Transverse colon (tissue), 3 donors: ENCODE results near the gene ANKEF1.

Source experiments
- CTCF ChIP-seq, 5 experiments: fragments of 200-600 bp in 3 of 5; fragments of 450-650 bp in 2 of 5; sonication (generic) in 3 of 5; IDR thresholded peaks; 1 replicate in 2 of 5; 2 replicates in 3 of 5; pipeline ENCODE4 v1.5.1; 2016 to 2017; ENCODE audit warnings: antibody characterized with exemption in 5 of 5, inconsistent platforms in 3 of 5, mild to moderate bottlenecking in 2 of 5, moderate library complexity in 1 of 5
- EP300 ChIP-seq: sonication (generic); formaldehyde crosslinking; IDR thresholded peaks from one replicate; pipeline ENCODE4 v1.6.1; 2017; ENCODE audit warnings: antibody characterized with exemption, low read depth
- POLR2A ChIP-seq: fragments of 450-650 bp; IDR thresholded peaks from one replicate; pipeline ENCODE4 v1.6.1; 2016; ENCODE audit warnings: antibody characterized with exemption, mild to moderate bottlenecking, moderate library complexity

- TF ChIP-seq CTCF (IDR thresholded peaks at IDR 0.05) = no peak
- no peak for TF ChIP-seq EP300
- no peak for TF ChIP-seq POLR2A
Observed at GRCh38 chr20:10020937-10021336, 13.8 kb upstream of the ANKEF1 start.
